GM12878 (cell line): ENCODE results near the gene RAB31.
"Not testable (repeated sequence)": the region's sequence is repeated elsewhere in the genome, so short reads cannot be mapped to it uniquely, and the experiment has no call there.

Source experiments
- CHD4 ChIP-seq: fragments of 200-600 bp; sonication (generic); IDR thresholded peaks from 2 replicates; pipeline ENCODE4 v1.6.1; 2016; ENCODE audit warnings: mild to moderate bottlenecking
- CTCF ChIP-seq, 3 experiments: IDR thresholded peaks in 2 of 3; conservative IDR thresholded peaks in 1 of 3; 2 replicates each; pipeline ENCODE4 v1.5.1; 2011; ENCODE audit warnings: low read depth in 3 of 3, low read length in 3 of 3, mild to moderate bottlenecking in 3 of 3, control low read depth in 2 of 3, moderate library complexity in 2 of 3, inconsistent platforms in 1 of 3, mixed read lengths in 1 of 3; ENCODE audit not compliant: control insufficient read depth in 2 of 3, insufficient read depth in 1 of 3; ENCODE audit errors: extremely low read depth in 1 of 3
- EGR1 ChIP-seq, 2 experiments: IDR thresholded peaks; 1 replicate in 1 of 2; 2 replicates in 1 of 2; pipeline ENCODE4 v1.6.1; 2011 to 2012; ENCODE audit warnings: low read depth in 2 of 2, low read length in 2 of 2, borderline replicate concordance in 1 of 2, mild to moderate bottlenecking in 1 of 2, moderate library complexity in 1 of 2
- EZH2 ChIP-seq: IDR thresholded peaks from 2 replicates; pipeline ENCODE4 v1.6.1; 2012; ENCODE audit warnings: low read depth, mild to moderate bottlenecking, control low read depth, inconsistent platforms, low read length, borderline replicate concordance; ENCODE audit not compliant: control insufficient read depth
- GABPA ChIP-seq: IDR thresholded peaks from 2 replicates; pipeline ENCODE4 v1.6.1; 2014; ENCODE audit warnings: antibody characterized with exemption, low read depth, mild to moderate bottlenecking, inconsistent platforms
- MYC ChIP-seq: IDR thresholded peaks from 2 replicates; pipeline ENCODE4 v1.6.1; 2011; ENCODE audit warnings: mild to moderate bottlenecking, low read length, moderate library complexity, inconsistent platforms; ENCODE audit not compliant: insufficient read depth, insufficient replicate concordance, insufficient read length, severe bottlenecking
- PBX3 ChIP-seq: IDR thresholded peaks from 2 replicates; pipeline ENCODE4 v1.6.1; 2011; ENCODE audit warnings: mild to moderate bottlenecking, low read depth, low read length, moderate library complexity; ENCODE audit not compliant: insufficient replicate concordance
- POLR2A ChIP-seq: IDR thresholded peaks from 2 replicates; pipeline ENCODE4 v1.6.1; 2011; ENCODE audit warnings: low read depth, mild to moderate bottlenecking, low read length
- TAF1 ChIP-seq: IDR thresholded peaks from 2 replicates; pipeline ENCODE4 v1.6.1; 2011; ENCODE audit warnings: mild to moderate bottlenecking, low read depth, low read length, borderline replicate concordance
- TF ChIP-seq, protein P1 (sequence below): IDR thresholded peaks from 2 replicates; pipeline ENCODE4 v1.6.1; 2011; ENCODE audit warnings: low read depth, low read length, improper control_type of control experiment, borderline replicate concordance

DNA sequence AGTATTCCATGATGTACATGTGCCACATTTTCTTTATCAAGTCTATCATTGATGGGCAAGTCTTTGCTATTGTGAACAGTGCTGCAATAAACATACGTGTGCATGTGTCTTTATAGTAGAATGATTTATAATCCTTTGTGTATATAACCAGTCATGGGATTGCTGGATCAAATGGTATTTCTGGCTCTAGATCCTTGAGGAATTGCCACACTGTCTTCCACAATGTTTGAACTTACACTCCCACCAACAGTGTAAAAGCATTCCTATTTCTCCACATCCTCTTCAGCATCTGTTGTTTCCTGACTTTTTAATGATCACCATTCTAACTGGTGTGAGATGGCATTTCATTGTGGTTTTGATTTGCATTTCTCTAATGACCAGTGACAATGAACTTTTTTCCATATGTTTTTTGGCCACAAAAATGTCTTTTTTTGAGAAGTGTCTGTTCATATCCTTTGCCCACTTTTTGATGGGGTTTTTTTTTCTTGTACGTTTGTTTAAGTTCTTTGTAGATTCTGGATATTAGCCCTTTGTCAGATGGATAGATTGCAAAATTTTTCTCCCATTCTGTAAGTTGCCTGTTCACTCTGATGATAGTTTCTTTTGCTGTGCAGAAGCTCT is 60.1 kb downstream of the RAB31 start:
- TF ChIP-seq MYC; CTCF (IDR thresholded peaks at IDR 0.05 in 2 of 3, conservative IDR thresholded peaks at IDR 0.05 in 1 of 3; ENCODE audit: control insufficient read depth in 2 of 3, extremely low read depth in 1 of 3, insufficient read depth in 1 of 3, low read depth in 3 of 3, low read length in 3 of 3); EGR1 (IDR thresholded peaks at IDR 0.05; ENCODE audit: borderline replicate concordance in 1 of 2, low read depth in 2 of 2, low read length in 2 of 2); POLR2A; GABPA; TAF1; EZH2; PBX3; CHD4: not testable (repeated sequence)
- TF ChIP-seq, protein P1, sequence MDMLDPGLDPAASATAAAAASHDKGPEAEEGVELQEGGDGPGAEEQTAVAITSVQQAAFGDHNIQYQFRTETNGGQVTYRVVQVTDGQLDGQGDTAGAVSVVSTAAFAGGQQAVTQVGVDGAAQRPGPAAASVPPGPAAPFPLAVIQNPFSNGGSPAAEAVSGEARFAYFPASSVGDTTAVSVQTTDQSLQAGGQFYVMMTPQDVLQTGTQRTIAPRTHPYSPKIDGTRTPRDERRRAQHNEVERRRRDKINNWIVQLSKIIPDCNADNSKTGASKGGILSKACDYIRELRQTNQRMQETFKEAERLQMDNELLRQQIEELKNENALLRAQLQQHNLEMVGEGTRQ: not testable (repeated sequence)
